Measurements from ENCODE around the gene DNAJC16.
A peak's percentile ranks its signal among the peaks of the same experiment; 100 is the strongest.
"Not testable (repeated sequence)": the region's sequence is repeated elsewhere in the genome, so short reads cannot be mapped to it uniquely, and the experiment has no call there.

DNAJC16 gene

GRCh38 chr1:15604400-15604799, 77.8 kb downstream of the DNAJC16 start:
- not testable (repeated sequence) for H3K4me1 ChIP-seq (ENCODE audit: control insufficient read depth, insufficient read depth, low read length, poor library complexity, severe bottlenecking); H3K27me3 ChIP-seq (replicated peaks; ENCODE audit: control insufficient read depth, insufficient read depth, low read length, poor library complexity, severe bottlenecking); H3K36me3 ChIP-seq (ENCODE audit: control insufficient read depth, insufficient read depth, low read length); H3K27ac ChIP-seq (ENCODE audit: insufficient read depth, low read length, poor library complexity, severe bottlenecking); DNase-seq; H3K4me3 ChIP-seq (ENCODE audit: insufficient read depth, low read depth, low read length, poor library complexity, severe bottlenecking); H3K9me3 ChIP-seq (ENCODE audit: control insufficient read depth, low read length)

- H3K36me3 ChIP-seq (ENCODE audit: control insufficient read depth, insufficient read depth, low read length) = no peaks in the 10 kb centered on the region
- no peak overlapping the region for H3K27ac ChIP-seq (ENCODE audit: insufficient read depth, low read length, poor library complexity, severe bottlenecking)
- peaks cover 8% of the 10 kb centered on the region for H3K4me1 ChIP-seq (ENCODE audit: control insufficient read depth, insufficient read depth, low read length, poor library complexity, severe bottlenecking)
- DNase-seq = no peak
- no peaks in the 10 kb centered on the region for H3K9me3 ChIP-seq (ENCODE audit: control insufficient read depth, low read length)
- no peak overlapping the region for H3K4me3 ChIP-seq (ENCODE audit: insufficient read depth, low read depth, low read length, poor library complexity, severe bottlenecking)
- no peaks in the 10 kb centered on the region for H3K27me3 ChIP-seq (replicated peaks; ENCODE audit: control insufficient read depth, insufficient read depth, low read length, poor library complexity, severe bottlenecking)
Measured at GRCh38 chr1:15605398-15606383, 79.0 kb downstream of the DNAJC16 start.

GRCh38 chr1:15609631-15610030, 83.0 kb downstream of the DNAJC16 start:
- H3K9me3 ChIP-seq (ENCODE audit: control insufficient read depth, low read length) = no peaks in the 10 kb centered on the region
- H3K4me1 ChIP-seq (ENCODE audit: control insufficient read depth, insufficient read depth, low read length, poor library complexity, severe bottlenecking) = no peaks in the 10 kb centered on the region
- H3K4me3 ChIP-seq (ENCODE audit: insufficient read depth, low read depth, low read length, poor library complexity, severe bottlenecking) = no peak overlapping the region
- no peak for DNase-seq
- H3K36me3 ChIP-seq (ENCODE audit: control insufficient read depth, insufficient read depth, low read length) = no peaks in the 10 kb centered on the region
- no peak overlapping the region for H3K27ac ChIP-seq (ENCODE audit: insufficient read depth, low read length, poor library complexity, severe bottlenecking)
- no peaks in the 10 kb centered on the region for H3K27me3 ChIP-seq (replicated peaks; ENCODE audit: control insufficient read depth, insufficient read depth, low read length, poor library complexity, severe bottlenecking)

GRCh38 chr1:15610167-15610566, 83.5 kb downstream of the DNAJC16 start:
- DNase-seq = no peak
- Histone ChIP-seq H3K27me3 (replicated peaks; ENCODE audit: control insufficient read depth, insufficient read depth, low read length, poor library complexity, severe bottlenecking) (no peaks in the 10 kb centered on the region), H3K4me3 (ENCODE audit: insufficient read depth, low read depth, low read length, poor library complexity, severe bottlenecking) (no peak overlapping the region), H3K9me3 (ENCODE audit: control insufficient read depth, low read length) (no peaks in the 10 kb centered on the region), H3K36me3 (ENCODE audit: control insufficient read depth, insufficient read depth, low read length) (no peaks in the 10 kb centered on the region), H3K27ac (ENCODE audit: insufficient read depth, low read length, poor library complexity, severe bottlenecking) (no peak overlapping the region), H3K4me1 (ENCODE audit: control insufficient read depth, insufficient read depth, low read length, poor library complexity, severe bottlenecking) (no peaks in the 10 kb centered on the region)

GRCh38 chr1:15616373-15617172, 89.9 kb downstream of the DNAJC16 start:
- H3K27ac ChIP-seq (ENCODE audit: insufficient read depth, low read length, poor library complexity, severe bottlenecking) = peak overlapping the region; percentile 59
- H3K36me3 ChIP-seq (ENCODE audit: control insufficient read depth, insufficient read depth, low read length) = no peaks in the 10 kb centered on the region
- H3K4me1 ChIP-seq (ENCODE audit: control insufficient read depth, insufficient read depth, low read length, poor library complexity, severe bottlenecking) = peaks cover 17% of the 10 kb centered on the region
- H3K9me3 ChIP-seq (ENCODE audit: control insufficient read depth, low read length) = no peaks in the 10 kb centered on the region
- DNase-seq = no peak
- H3K4me3 ChIP-seq (ENCODE audit: insufficient read depth, low read depth, low read length, poor library complexity, severe bottlenecking) = peak overlapping the region; percentile 82
- no peaks in the 10 kb centered on the region for H3K27me3 ChIP-seq (replicated peaks; ENCODE audit: control insufficient read depth, insufficient read depth, low read length, poor library complexity, severe bottlenecking)

- H3K4me1 ChIP-seq (ENCODE audit: control insufficient read depth, insufficient read depth, low read length, poor library complexity, severe bottlenecking) = peaks cover 17% of the 10 kb centered on the region
- no peaks in the 10 kb centered on the region for H3K9me3 ChIP-seq (ENCODE audit: control insufficient read depth, low read length)
- no peaks in the 10 kb centered on the region for H3K27me3 ChIP-seq (replicated peaks; ENCODE audit: control insufficient read depth, insufficient read depth, low read length, poor library complexity, severe bottlenecking)
- DNase-seq = peak; percentile 91 to 95 (median 92)
- no peaks in the 10 kb centered on the region for H3K36me3 ChIP-seq (ENCODE audit: control insufficient read depth, insufficient read depth, low read length)
- peak within 1 kb of the TSS; percentile 89 for H3K27ac ChIP-seq (ENCODE audit: insufficient read depth, low read length, poor library complexity, severe bottlenecking)
- H3K4me3 ChIP-seq (ENCODE audit: insufficient read depth, low read depth, low read length, poor library complexity, severe bottlenecking) = peak within 1 kb of the TSS; percentile 82
Measured at GRCh38 chr1:15617173-15618076, 90.8 kb downstream of the DNAJC16 start, which contains the start of gene DDI2. Gene DDI2, plus strand, starts transcription at chr1:15617458. Its CDS starts 213 bp downstream, at chr1:15617671.

GRCh38 chr1:15618077-15618654, 91.5 kb downstream of the DNAJC16 start:
- no peak for DNase-seq

GRCh38 chr1:15618655-15619525, 92.2 kb downstream of the DNAJC16 start:
- no peak for DNase-seq

More at GRCh38 chr1:15618077-15618654, 91.5 kb downstream of the DNAJC16 start:
- H3K9me3 ChIP-seq (ENCODE audit: control insufficient read depth, low read length) = no peaks in the 10 kb centered on the region
- peaks cover 17% of the 10 kb centered on the region for H3K4me1 ChIP-seq (ENCODE audit: control insufficient read depth, insufficient read depth, low read length, poor library complexity, severe bottlenecking)
- H3K4me3 ChIP-seq (ENCODE audit: insufficient read depth, low read depth, low read length, poor library complexity, severe bottlenecking) = peak overlapping the region; percentile 82
- H3K27me3 ChIP-seq (replicated peaks; ENCODE audit: control insufficient read depth, insufficient read depth, low read length, poor library complexity, severe bottlenecking) = no peaks in the 10 kb centered on the region
- peak overlapping the region; percentile 89 for H3K27ac ChIP-seq (ENCODE audit: insufficient read depth, low read length, poor library complexity, severe bottlenecking)
- no peaks in the 10 kb centered on the region for H3K36me3 ChIP-seq (ENCODE audit: control insufficient read depth, insufficient read depth, low read length)

More at GRCh38 chr1:15618655-15619525, 92.2 kb downstream of the DNAJC16 start:
- H3K27ac ChIP-seq (ENCODE audit: insufficient read depth, low read length, poor library complexity, severe bottlenecking) = peak overlapping the region; percentile 89
- no peaks in the 10 kb centered on the region for H3K36me3 ChIP-seq (ENCODE audit: control insufficient read depth, insufficient read depth, low read length)
- peaks cover 20% of the 10 kb centered on the region for H3K4me1 ChIP-seq (ENCODE audit: control insufficient read depth, insufficient read depth, low read length, poor library complexity, severe bottlenecking)
- H3K4me3 ChIP-seq (ENCODE audit: insufficient read depth, low read depth, low read length, poor library complexity, severe bottlenecking) = peak overlapping the region; percentile 82
- H3K9me3 ChIP-seq (ENCODE audit: control insufficient read depth, low read length) = no peaks in the 10 kb centered on the region
- no peaks in the 10 kb centered on the region for H3K27me3 ChIP-seq (replicated peaks; ENCODE audit: control insufficient read depth, insufficient read depth, low read length, poor library complexity, severe bottlenecking)

Measured in effector memory CD4-positive, alpha-beta T cell (primary cell).